Measurements from ENCODE around the gene POLR2A.

- no peak for TF ChIP-seq NR2C1 (IDR thresholded peaks at IDR 0.05)
- TF ChIP-seq CTCF (IDR thresholded peaks at IDR 0.05 in 2 of 3, conservative IDR thresholded peaks at IDR 0.05 in 1 of 3; ENCODE audit: control insufficient read depth in 2 of 3, extremely low read depth in 1 of 3, insufficient read depth in 1 of 3, low read depth in 3 of 3, low read length in 3 of 3): no peak
Observed at GRCh38 chr17:7503521-7503920, 19.4 kb downstream of the POLR2A start.

All from GM12878 (cell line).